Measurements from ENCODE around the gene WDFY1.

The WDFY1 gene

GRCh38 chr2:223914324-223914723 lies 30.8 kb downstream of the WDFY1 start:
- no peak overlapping the region for H3K4me3 ChIP-seq (ENCODE audit: low read depth, low read length)
- no peak for DNase-seq (ENCODE audit: low read depth)
- TF ChIP-seq CTCF (IDR thresholded peaks at IDR 0.05; ENCODE audit: low read depth, low read length, missing control alignments) = no peak

GRCh38 chr2:223909001-223909741 lies 36.0 kb downstream of the WDFY1 start:
- no peak overlapping the region for H3K4me3 ChIP-seq (ENCODE audit: low read depth, low read length)
- no peak for DNase-seq (ENCODE audit: low read depth)
- TF ChIP-seq CTCF (IDR thresholded peaks at IDR 0.05; ENCODE audit: low read depth, low read length, missing control alignments) = no peak

GRCh38 chr2:223908304-223908998 lies 36.7 kb downstream of the WDFY1 start:
- H3K4me3 ChIP-seq (ENCODE audit: low read depth, low read length) = no peak overlapping the region
- no peak for DNase-seq (ENCODE audit: low read depth)
- no peak for TF ChIP-seq CTCF (IDR thresholded peaks at IDR 0.05; ENCODE audit: low read depth, low read length, missing control alignments)

- TF ChIP-seq CTCF (IDR thresholded peaks at IDR 0.05; ENCODE audit: low read depth, low read length, missing control alignments) = no peak
- H3K4me3 ChIP-seq (ENCODE audit: low read depth, low read length) = no peak overlapping the region
- no peak for DNase-seq (ENCODE audit: low read depth)
Observed at GRCh38 chr2:223905996-223906395, 39.1 kb downstream of the WDFY1 start.

GRCh38 chr2:223901854-223902253 lies 43.3 kb downstream of the WDFY1 start:
- TF ChIP-seq CTCF (IDR thresholded peaks at IDR 0.05; ENCODE audit: low read depth, low read length, missing control alignments) = no peak
- H3K4me3 ChIP-seq (ENCODE audit: low read depth, low read length) = no peak overlapping the region
- no peak for DNase-seq (ENCODE audit: low read depth)

GRCh38 chr2:223901311-223901710 lies 43.8 kb downstream of the WDFY1 start:
- H3K4me3 ChIP-seq (ENCODE audit: low read depth, low read length) = no peak overlapping the region
- DNase-seq (ENCODE audit: low read depth) = no peak
- TF ChIP-seq CTCF (IDR thresholded peaks at IDR 0.05; ENCODE audit: low read depth, low read length, missing control alignments) = no peak

All from GM12864 (cell line).